ENCODE results near the gene DNPEP. TPM values are rescaled to one million over a fixed set of nuclear protein-coding genes. Genes with fewer than 3 reads are reported as not detected.

The DNPEP gene
- total and polyA plus RNA-seq, 2 donors (not counting 3 experiments of a cell fraction or from before 2014, with no cell fraction given), result 40.4 to 77.5 TPM

DNA sequence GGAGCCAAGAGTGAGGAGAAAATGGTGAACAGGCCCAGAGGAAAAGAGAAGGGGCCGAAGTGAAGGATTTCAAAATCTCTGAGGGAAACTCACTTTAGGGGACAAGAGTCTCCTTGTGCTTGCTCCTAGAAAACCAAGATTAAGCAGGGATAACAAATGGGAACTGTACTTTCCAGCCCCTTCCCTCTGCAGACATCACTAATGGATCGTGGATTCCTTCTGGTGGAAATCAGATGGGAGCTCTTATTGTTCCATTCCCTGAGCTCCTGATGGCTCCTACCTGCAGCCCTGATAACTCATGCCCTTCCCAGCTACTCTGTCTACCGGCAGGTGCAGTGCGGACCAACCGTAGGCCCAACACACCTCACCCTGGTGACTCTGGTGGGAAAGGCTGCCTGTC lies 34.6 kb downstream of the DNPEP start:
- H3K27me3 ChIP-seq (ENCODE audit: control insufficient read depth in 2 of 2, insufficient read depth in 2 of 2, low read length in 2 of 2), result peaks cover 10 to 13% of the 10 kb centered on the region in 2 experiments
- H3K9me3 ChIP-seq (replicated peaks; ENCODE audit: control insufficient read depth, insufficient read depth, low read length), result no peaks in the 10 kb centered on the region
- H3K4me1 ChIP-seq (ENCODE audit: control insufficient read depth, extremely low read depth, insufficient read depth, low read length), result no peaks in the 10 kb centered on the region
- TF ChIP-seq MYC (IDR thresholded peaks at IDR 0.05; ENCODE audit: low read depth, low read length) (no peak), GATA2 (IDR thresholded peaks at IDR 0.05; ENCODE audit: insufficient read depth, insufficient read length, low read depth, low read length) (no peak), MAX (IDR thresholded peaks at IDR 0.05; ENCODE audit: insufficient read depth, insufficient read length) (no peak), POLR2AphosphoS5 (IDR thresholded peaks at IDR 0.05; ENCODE audit: insufficient read depth, low read depth, low read length) (no peak), FOS (IDR thresholded peaks at IDR 0.05; ENCODE audit: borderline replicate concordance, insufficient read depth, low read length) (no peak), POLR2A (IDR thresholded peaks at IDR 0.05; ENCODE audit: low read depth, low read length) (no peak), EZH2 (IDR thresholded peaks at IDR 0.05; ENCODE audit: borderline replicate concordance, low read depth, low read length, severe bottlenecking) (no peak), JUN (IDR thresholded peaks at IDR 0.05; ENCODE audit: borderline replicate concordance, insufficient read depth, insufficient read length, low read depth) (no peak)
- TF ChIP-seq, protein P1, sequence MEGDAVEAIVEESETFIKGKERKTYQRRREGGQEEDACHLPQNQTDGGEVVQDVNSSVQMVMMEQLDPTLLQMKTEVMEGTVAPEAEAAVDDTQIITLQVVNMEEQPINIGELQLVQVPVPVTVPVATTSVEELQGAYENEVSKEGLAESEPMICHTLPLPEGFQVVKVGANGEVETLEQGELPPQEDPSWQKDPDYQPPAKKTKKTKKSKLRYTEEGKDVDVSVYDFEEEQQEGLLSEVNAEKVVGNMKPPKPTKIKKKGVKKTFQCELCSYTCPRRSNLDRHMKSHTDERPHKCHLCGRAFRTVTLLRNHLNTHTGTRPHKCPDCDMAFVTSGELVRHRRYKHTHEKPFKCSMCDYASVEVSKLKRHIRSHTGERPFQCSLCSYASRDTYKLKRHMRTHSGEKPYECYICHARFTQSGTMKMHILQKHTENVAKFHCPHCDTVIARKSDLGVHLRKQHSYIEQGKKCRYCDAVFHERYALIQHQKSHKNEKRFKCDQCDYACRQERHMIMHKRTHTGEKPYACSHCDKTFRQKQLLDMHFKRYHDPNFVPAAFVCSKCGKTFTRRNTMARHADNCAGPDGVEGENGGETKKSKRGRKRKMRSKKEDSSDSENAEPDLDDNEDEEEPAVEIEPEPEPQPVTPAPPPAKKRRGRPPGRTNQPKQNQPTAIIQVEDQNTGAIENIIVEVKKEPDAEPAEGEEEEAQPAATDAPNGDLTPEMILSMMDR (IDR thresholded peaks at IDR 0.05; ENCODE audit: extremely low read depth in 1 of 2, insufficient read depth in 1 of 2, low read depth in 1 of 2, low read length in 2 of 2), result no peak
- no peak overlapping the region for H3K4me3 ChIP-seq (replicated peaks in 1 of 3; ENCODE audit: insufficient read depth in 1 of 3, low read depth in 1 of 3, low read length in 3 of 3)
- H4K20me1 ChIP-seq (replicated peaks; ENCODE audit: control insufficient read depth, extremely low read depth, insufficient read depth, low read length), result no peaks in the 10 kb centered on the region
- POLR2A ChIA-PET, result interaction anchor here (0.7 kb wide), 1 partner anchor 157 kb away, joined by 3 read pairs; no protein-coding TSS in a partner anchor
- H3K79me2 ChIP-seq (ENCODE audit: control insufficient read depth, insufficient read depth, low read length), result no peaks in the 10 kb centered on the region
- DNase-seq (ENCODE audit: low read depth, low spot score) (no peak), FAIRE-seq (no peak)
- no peak overlapping the region for H3K9ac ChIP-seq (replicated peaks; ENCODE audit: extremely low read depth, insufficient read depth, low read length)
- CTCF ChIA-PET, result interaction anchor here (1.0 to 1.8 kb wide), 3 partner anchors 16 to 183 kb away, joined by 3 to 4 read pairs (median 3); partner anchors contain the start of gene RESP18
- no peak overlapping the region for H2AFZ ChIP-seq (ENCODE audit: low read depth, low read length)
- BruUV-seq (replicated peaks), result no TSS peak
- dilution Hi-C loops (cut with MboI; ENCODE audit: extremely low pct_ligation_motif_present, low sequenced_read_pairs) (no loop called here), intact Hi-C loops (cut with micrococcal nuclease) (no loop called here)
- no peak overlapping the region for H3K27ac ChIP-seq (ENCODE audit: insufficient read depth, low read depth, low read length)
- H3K36me3 ChIP-seq (ENCODE audit: control insufficient read depth in 2 of 2, extremely low read depth in 1 of 2, insufficient read depth in 2 of 2, low read length in 2 of 2), result no peaks in the 10 kb centered on the region
- H3K9me1 ChIP-seq (replicated peaks; ENCODE audit: control insufficient read depth, extremely low read depth, insufficient read depth, low read length), result no peaks in the 10 kb centered on the region
- H3K4me2 ChIP-seq (ENCODE audit: insufficient read depth, low read length), result no peak overlapping the region
